CD4-positive, alpha-beta T cell treated with Interleukin-6 at 100 ng/mL for 8 hours (primary cell): ENCODE results near the gene EIF2D.
"Not testable (repeated sequence)": the region's sequence is repeated elsewhere in the genome, so short reads cannot be mapped to it uniquely, and the experiment has no call there.

Source experiments
- DNase-seq: peaks from one replicate; pipeline ENCODE4 v3.0.0-alpha.2; 2020; ENCODE audit warnings: mixed read lengths, low spot score

Gene EIF2D

GRCh38 chr1:206635080-206635977, 23.1 kb upstream of the EIF2D start, which contains the start of gene DYRK3:
Gene DYRK3, plus strand, starts transcription at chr1:206635536. Its CDS starts 168 bp downstream, at chr1:206635704.
- peak; percentile 86 for DNase-seq

- peak; percentile 62 for DNase-seq
Observed at GRCh38 chr1:206634365-206635079, 22.3 kb upstream of the EIF2D start.

GRCh38 chr1:206633708-206634121, 21.4 kb upstream of the EIF2D start:
- DNase-seq: no peak

- DNase-seq: no peak
Observed at GRCh38 chr1:206631085-206631509, 18.8 kb upstream of the EIF2D start.

GRCh38 chr1:206628916-206629315, 16.7 kb upstream of the EIF2D start:
- DNase-seq: no peak

GRCh38 chr1:206626396-206626795, 14.1 kb upstream of the EIF2D start:
- DNase-seq: not testable (repeated sequence)

- no peak for DNase-seq
Observed at GRCh38 chr1:206609229-206609991, 2.9 kb downstream of the EIF2D start.

GRCh38 chr1:206608108-206608698, 4.1 kb downstream of the EIF2D start:
- peak; percentile 52 for DNase-seq

- no peak for DNase-seq
Observed at GRCh38 chr1:206606867-206607266, 5.4 kb downstream of the EIF2D start.

- DNase-seq: no peak
Observed at GRCh38 chr1:206604861-206605260, 7.4 kb downstream of the EIF2D start.

GRCh38 chr1:206600527-206600926, 11.7 kb downstream of the EIF2D start:
- DNase-seq: no peak

- no peak for DNase-seq
Observed at GRCh38 chr1:206596319-206596666, 16.0 kb downstream of the EIF2D start.

- no peak for DNase-seq
Observed at GRCh38 chr1:206595581-206596318, 16.5 kb downstream of the EIF2D start.

GRCh38 chr1:206593351-206593925, 18.8 kb downstream of the EIF2D start:
- DNase-seq: no peak

GRCh38 chr1:206591696-206592095, 20.6 kb downstream of the EIF2D start:
- DNase-seq: no peak

GRCh38 chr1:206591226-206591625, 21.0 kb downstream of the EIF2D start:
- DNase-seq: no peak

- peak; percentile 79 for DNase-seq
Observed at GRCh38 chr1:206590025-206590758, 22.1 kb downstream of the EIF2D start.

- no peak for DNase-seq
Observed at GRCh38 chr1:206589206-206589605, 23.1 kb downstream of the EIF2D start.

- DNase-seq: no peak
Observed at GRCh38 chr1:206588492-206588891, 23.8 kb downstream of the EIF2D start.

- no peak for DNase-seq
Observed at GRCh38 chr1:206587904-206588303, 24.4 kb downstream of the EIF2D start.
